Erythroblast (primary cell): ENCODE results near the gene IL13RA2.

ENCODE experiments used
- GATA1 ChIP-seq: IDR thresholded peaks from 2 replicates; pipeline ENCODE4 v1.6.1; 2011; ENCODE audit warnings: low read depth, mild to moderate bottlenecking, control low read depth, low read length, moderate library complexity
- POLR2A ChIP-seq: IDR thresholded peaks from 2 replicates; pipeline ENCODE4 v1.6.1; 2011; ENCODE audit warnings: mild to moderate bottlenecking, low read length

DNA sequence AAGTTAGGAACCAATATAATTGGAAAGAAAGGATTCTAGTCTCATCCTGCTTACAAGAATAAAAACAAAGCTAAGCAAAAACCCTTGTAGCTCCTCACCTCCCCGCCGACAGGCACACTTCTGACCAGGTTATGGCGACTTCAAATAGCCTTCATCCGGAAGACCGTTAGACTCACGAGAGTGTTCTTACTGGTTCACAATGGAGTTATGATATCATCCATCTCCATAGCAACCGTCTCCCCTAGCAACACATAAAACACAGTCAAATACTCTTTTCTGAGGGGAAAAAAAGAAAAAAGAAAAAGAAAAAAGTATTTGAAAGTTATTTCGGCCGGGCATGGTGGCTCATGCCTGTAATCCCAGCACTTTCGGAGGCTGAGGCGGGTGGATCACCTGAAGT lies at the start of gene IL13RA2:
- TF ChIP-seq POLR2A (no peak), GATA1 (no peak)
